ENCODE measurements around the gene TMEM151B.

DNA sequence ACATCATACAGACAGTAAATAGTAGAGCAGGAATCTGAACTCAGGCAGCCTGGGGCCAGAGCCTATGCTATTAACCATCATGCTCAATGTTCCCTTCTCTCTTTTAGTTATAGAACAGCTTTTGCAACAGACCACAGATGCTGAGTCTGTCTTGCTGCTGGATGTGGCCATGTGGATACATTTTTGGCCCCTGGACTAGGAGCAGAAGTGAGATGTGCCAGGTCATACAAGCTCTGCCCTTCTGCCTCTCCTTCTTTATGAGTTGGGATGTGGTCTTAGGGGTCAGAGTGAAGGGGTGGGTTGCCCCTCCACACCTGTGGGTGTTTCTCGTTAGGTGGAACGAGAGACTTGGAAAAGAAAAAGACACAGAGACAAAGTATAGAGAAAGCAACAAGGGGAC lies 57.5 kb downstream of the TMEM151B start:
- TF ChIP-seq, protein P1, sequence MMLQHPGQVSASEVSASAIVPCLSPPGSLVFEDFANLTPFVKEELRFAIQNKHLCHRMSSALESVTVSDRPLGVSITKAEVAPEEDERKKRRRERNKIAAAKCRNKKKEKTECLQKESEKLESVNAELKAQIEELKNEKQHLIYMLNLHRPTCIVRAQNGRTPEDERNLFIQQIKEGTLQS (IDR thresholded peaks at IDR 0.05; ENCODE audit: borderline replicate concordance, extremely low read depth, low read depth, low read length), result no peak
- TF ChIP-seq, protein P2, sequence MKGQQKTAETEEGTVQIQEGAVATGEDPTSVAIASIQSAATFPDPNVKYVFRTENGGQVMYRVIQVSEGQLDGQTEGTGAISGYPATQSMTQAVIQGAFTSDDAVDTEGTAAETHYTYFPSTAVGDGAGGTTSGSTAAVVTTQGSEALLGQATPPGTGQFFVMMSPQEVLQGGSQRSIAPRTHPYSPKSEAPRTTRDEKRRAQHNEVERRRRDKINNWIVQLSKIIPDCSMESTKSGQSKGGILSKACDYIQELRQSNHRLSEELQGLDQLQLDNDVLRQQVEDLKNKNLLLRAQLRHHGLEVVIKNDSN (IDR thresholded peaks at IDR 0.05; ENCODE audit: borderline replicate concordance, extremely low read length, insufficient read depth, low read depth, low read length), result no peak
- TF ChIP-seq LARP7 (IDR thresholded peaks at IDR 0.05), result no peak

Data from GM12878 (cell line).